ENCODE results near the gene MAP3K6.
A peak's percentile ranks its signal among the peaks of the same experiment; 100 is the strongest.

Gene MAP3K6

DNA sequence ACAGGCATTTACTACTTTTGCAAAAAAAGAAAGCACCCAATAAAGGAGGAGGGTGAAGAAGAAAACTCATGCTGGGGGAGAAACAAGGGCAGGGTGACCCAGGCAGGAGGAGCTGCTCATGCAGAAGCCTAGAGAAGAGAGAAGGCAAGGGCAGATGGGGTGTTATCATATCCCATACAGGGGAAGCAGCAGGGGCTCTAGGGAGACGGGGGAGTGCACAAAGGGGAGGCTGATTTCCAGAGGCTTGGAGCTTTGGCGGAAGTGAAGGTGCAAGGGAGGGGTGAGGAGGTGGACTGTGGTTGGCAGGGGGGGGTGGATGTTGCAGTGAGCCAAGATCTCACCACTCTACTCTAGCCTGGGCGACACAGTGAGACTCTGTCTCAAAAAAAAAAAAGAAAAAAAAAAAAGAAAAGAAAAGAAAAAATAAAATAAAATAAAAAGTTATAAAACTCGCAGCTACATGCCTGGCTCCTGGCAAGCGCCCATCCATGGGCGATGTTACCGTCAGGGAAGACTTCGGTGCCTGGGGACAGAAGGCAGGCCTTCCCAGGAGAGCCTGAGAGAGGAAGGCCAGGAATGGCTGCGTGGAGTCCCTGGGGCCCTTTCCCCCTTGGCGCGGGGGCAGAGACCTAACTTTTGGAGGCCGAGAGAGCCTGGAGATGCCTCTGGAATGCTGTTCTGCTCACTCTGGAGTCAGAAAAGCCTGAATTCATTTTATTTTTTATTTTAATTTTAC, 11.2 kb upstream of the MAP3K6 start:
- no peak for DNase-seq
- CTCF ChIA-PET = interaction anchor here (1.1 to 1.6 kb wide), 4 partner anchors 9 to 12 kb away, joined by 3 to 4 read pairs (median 4); partner anchors contain the start of gene MAP3K6
- no peaks in the 10 kb centered on the region for H3K4me1 Mint-ChIP-seq
- no peak overlapping the region for H3K4me3 Mint-ChIP-seq
- H3K36me3 Mint-ChIP-seq = no peaks in the 10 kb centered on the region
- no peak overlapping the region for H3K27ac Mint-ChIP-seq
- peaks cover 47% of the 10 kb centered on the region for H3K27me3 Mint-ChIP-seq
- H3K9me3 Mint-ChIP-seq = no peaks in the 10 kb centered on the region

DNA sequence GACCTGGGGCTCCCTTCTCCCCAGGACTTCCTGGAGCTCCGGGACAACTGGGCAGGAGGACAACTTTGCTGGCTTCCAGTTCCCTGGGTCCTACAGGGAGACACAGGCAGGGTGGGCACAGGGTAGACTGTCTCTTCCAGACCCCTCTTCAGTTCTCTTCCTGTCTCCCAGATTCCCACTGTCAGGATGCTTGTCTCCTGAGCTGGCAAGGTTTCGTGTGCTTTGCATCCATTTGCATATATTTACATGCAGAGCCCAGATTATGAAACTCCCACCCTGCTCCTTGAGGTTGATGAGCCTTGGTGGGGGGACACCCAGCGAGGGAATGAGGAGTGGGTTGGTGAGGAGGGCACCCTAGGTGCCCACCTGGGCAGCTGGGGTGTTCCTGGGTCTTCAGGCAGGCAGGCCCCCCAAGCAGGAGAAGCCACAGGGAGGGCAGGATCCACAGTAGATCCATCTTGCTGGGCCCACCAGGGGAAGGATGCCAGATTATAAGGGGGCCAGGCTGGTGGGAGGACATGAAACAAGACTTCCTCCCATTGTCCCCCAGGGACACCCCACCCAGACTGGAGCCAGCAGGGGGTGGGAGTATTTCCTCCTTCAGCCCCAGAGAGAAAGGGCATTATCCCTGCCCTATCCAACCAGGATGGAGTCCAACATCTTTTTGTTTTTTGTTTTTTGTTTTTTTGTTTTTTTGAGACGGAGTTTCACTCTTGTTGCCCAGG, 7.8 kb upstream of the MAP3K6 start, which contains the start of gene FCN3:
FCN3 (minus strand) TSS at position 463 of the 725 bp plus-strand sequence; CDS start at position 457, 6 bp downstream.
- Mint-ChIP-seq H3K9me3 (no peaks in the 10 kb centered on the region), H3K4me3 (no peak within 1 kb of the TSS), H3K4me1 (peaks cover 16% of the 10 kb centered on the region), H3K36me3 (no peaks in the 10 kb centered on the region), H3K27ac (no peak within 1 kb of the TSS), H3K27me3 (peaks cover 28% of the 10 kb centered on the region)
- DNase-seq = no peak
- CTCF ChIA-PET = no interaction called here

DNA sequence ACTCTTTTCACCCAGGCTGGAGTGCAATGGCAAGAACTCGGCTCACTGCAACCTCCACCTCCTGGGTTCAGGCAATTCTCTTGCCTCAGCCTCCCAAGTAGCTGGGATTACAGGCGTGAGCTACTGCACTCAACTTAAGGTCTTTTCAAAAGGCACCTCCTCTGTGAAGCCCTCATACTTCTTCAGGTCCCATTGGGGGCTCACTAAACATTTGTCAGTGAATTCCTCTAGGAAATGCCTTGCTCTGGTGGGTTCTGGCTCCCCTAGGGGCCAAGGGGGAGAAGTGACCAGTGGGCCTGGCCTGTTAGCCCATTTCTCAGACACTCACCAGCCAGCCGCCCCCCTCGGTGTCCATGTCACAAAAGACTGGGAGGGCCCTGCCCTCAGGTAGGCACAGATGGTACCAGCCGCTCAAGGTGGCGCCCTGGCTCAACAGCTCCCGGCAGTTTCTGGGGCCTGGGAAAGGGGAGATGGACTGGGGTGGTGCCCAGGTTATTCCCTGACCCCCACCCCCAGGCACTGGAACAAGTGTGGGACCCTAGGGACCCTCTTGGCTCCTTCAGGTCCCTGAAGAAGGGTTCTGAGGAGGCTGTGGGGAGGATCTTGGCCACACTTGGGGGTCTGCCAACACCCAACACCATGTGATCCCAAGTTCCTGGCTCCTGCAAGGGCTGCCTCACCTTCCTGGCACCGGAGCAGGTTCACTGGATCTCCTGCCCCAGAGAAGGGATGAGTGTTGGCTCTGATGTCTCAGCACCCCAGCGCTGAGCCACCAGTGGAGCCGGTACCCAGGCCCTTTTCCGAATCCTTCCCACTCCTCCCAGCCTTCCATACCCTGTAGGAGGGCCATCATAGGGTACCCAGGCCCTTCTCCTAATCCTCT, 6.3 kb upstream of the MAP3K6 start:
- no peak for DNase-seq
- H3K27me3 Mint-ChIP-seq = peaks cover 29% of the 10 kb centered on the region
- H3K36me3 Mint-ChIP-seq = no peaks in the 10 kb centered on the region
- no peak overlapping the region for H3K4me3 Mint-ChIP-seq
- no peaks in the 10 kb centered on the region for H3K9me3 Mint-ChIP-seq
- H3K27ac Mint-ChIP-seq = no peak overlapping the region
- CTCF ChIA-PET = interaction anchor here (0.6 to 8.4 kb wide), 4 partner anchors 14 to 72 kb away, joined by 3 to 96 read pairs (median 4); no protein-coding TSS in a partner anchor
- H3K4me1 Mint-ChIP-seq = peaks cover 27% of the 10 kb centered on the region

DNA sequence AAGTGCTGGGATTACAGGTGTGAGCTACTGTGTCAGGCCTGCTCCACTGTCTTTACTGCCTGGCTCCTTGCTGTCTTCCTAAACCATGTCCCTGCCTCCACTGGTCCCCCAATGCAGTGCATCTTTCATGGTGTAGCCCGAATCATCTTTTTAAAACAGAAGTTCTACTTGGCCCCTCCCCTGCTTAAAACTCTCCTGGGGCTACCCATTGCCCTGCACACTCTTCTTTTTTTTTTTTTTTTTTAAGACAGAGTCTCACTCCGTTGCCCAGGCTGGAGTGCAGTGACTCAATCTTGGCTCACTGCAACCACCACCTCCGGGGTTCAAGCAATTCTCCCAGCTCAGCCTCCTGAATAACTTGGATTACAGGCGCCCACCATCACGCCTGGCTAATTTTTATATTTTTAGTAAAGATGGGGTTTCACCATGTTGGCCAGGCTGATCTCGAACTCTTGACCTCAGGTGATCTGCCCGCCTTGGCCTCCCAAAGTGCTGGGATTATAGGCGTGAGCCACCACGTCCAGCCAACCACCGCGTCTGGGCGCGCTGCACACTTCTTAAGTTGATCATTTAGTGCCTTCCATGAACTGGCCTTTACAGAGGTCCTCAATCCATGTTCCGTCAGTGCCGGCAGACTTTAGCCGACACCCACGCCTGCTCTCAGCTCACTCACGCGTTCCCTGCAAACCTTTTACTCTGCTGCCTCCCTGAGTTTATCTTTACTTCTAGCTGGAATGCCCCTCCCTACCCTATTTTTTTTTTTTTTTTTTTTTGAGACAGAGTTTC, 5.5 kb upstream of the MAP3K6 start:
- Mint-ChIP-seq H3K4me3 (no peak overlapping the region), H3K27me3 (peaks cover 31% of the 10 kb centered on the region), H3K4me1 (peaks cover 33% of the 10 kb centered on the region), H3K27ac (peak overlapping the region; percentile 58), H3K9me3 (no peaks in the 10 kb centered on the region), H3K36me3 (no peaks in the 10 kb centered on the region)
- CTCF ChIA-PET = interaction anchor here (0.9 to 8.4 kb wide), 4 partner anchors 15 to 71 kb away, joined by 3 to 96 read pairs (median 5); no protein-coding TSS in a partner anchor
- DNase-seq = no peak

DNA sequence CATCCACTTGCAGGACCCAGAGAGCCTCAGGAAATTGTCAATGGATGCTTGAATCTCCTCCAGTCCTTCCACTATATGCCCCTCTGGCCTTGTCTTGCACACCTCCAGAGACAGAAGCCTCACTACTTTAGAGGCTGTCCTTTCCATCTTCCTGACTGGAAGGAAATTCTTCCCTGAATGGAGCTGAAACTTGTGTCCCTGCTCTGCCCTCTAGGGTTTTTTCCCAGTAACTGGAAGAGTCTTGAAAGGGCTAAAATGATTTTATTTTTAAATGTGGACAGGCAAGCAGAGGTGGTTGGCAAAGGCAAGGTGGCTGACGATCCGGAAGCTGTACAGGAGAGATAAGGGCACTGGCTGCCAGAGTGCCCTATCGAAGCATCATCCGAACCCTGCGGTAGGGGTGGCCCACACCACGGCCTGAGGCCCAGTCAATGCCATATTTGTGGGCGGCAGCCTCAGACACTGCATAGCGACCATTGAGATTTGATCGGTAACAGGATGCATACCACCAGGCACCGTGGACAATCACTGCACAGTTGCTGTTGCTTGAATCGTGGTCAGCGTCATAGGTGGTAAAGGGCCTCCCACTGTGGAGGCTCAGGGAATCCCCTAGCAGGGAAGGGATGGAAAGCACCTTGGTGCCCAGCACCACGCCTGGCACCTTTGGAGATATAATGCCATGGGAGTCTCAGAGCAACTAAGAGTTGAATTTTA, 2.3 kb upstream of the MAP3K6 start:
- Mint-ChIP-seq H3K9me3 (no peaks in the 10 kb centered on the region), H3K36me3 (no peaks in the 10 kb centered on the region), H3K4me3 (no peak overlapping the region), H3K4me1 (peaks cover 56% of the 10 kb centered on the region), H3K27me3 (peaks cover 24% of the 10 kb centered on the region), H3K27ac (peak overlapping the region; percentile 31)
- CTCF ChIA-PET = interaction anchor here (1.0 to 8.4 kb wide), 3 partner anchors 12 to 35 kb away, joined by 3 to 96 read pairs (median 11); no protein-coding TSS in a partner anchor
- DNase-seq = no peak

DNA sequence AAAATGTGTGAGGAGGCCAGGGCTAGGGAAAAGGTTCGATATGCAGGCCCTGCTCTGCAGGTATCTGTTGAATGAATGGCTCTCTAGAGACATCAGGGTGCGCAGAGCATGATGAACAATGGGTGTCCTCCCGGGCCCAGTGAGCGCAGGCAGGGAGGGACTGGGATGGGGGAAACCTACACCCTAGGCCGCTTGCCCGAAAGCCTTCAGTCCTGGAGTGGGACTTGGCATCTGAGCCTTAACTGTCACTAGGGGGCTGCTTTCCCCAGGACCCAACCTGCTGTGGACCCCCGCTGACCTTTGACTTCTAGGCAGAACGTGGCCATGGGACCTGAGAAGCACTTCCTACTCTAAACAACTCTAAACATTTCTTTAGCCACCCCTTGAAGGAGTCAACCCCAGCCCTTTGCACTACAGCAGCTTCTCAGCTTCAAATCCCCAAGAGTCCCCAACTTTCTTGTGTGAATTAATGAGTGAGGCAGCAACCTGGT, 444 bp upstream of the MAP3K6 start:
- Mint-ChIP-seq H3K27ac (peak overlapping the region; percentile 85), H3K9me3 (no peaks in the 10 kb centered on the region), H3K27me3 (peaks cover 16% of the 10 kb centered on the region), H3K4me3 (peak overlapping the region; percentile 77), H3K36me3 (no peaks in the 10 kb centered on the region), H3K4me1 (peaks cover 57% of the 10 kb centered on the region)
- DNase-seq = no peak
- CTCF ChIA-PET = interaction anchor here (0.6 to 8.4 kb wide), 13 partner anchors 10 to 67 kb away, joined by 3 to 96 read pairs (median 5); partner anchors contain the start of gene GPR3

DNA sequence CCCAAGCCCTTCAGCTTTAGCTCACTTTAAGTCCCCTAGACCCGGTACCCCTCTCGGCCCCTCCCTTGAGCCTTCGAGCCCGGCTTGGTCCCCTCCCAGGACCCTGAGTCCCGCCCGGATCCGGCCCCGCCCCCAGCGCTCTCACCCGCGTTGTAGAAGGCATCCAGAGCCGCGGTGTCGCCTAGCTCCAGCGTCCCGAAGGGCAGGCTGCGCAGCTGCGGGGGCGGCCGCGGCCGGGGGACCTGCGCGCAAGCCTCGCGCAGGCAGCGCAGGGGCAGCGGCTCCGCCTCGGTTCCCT, 699 bp downstream of the MAP3K6 start:
- peak; percentile 90 for DNase-seq
- Mint-ChIP-seq H3K4me1 (peaks cover 58% of the 10 kb centered on the region), H3K36me3 (no peaks in the 10 kb centered on the region), H3K27me3 (peaks cover 15% of the 10 kb centered on the region), H3K9me3 (no peaks in the 10 kb centered on the region), H3K27ac (peak overlapping the region; percentile 81), H3K4me3 (peak overlapping the region; percentile 84)
- CTCF ChIA-PET = interaction anchor here (0.5 to 8.4 kb wide), 18 partner anchors 9 to 242 kb away, joined by 3 to 96 read pairs (median 4); partner anchors contain the start of genes GPR3 and SYTL1

DNA sequence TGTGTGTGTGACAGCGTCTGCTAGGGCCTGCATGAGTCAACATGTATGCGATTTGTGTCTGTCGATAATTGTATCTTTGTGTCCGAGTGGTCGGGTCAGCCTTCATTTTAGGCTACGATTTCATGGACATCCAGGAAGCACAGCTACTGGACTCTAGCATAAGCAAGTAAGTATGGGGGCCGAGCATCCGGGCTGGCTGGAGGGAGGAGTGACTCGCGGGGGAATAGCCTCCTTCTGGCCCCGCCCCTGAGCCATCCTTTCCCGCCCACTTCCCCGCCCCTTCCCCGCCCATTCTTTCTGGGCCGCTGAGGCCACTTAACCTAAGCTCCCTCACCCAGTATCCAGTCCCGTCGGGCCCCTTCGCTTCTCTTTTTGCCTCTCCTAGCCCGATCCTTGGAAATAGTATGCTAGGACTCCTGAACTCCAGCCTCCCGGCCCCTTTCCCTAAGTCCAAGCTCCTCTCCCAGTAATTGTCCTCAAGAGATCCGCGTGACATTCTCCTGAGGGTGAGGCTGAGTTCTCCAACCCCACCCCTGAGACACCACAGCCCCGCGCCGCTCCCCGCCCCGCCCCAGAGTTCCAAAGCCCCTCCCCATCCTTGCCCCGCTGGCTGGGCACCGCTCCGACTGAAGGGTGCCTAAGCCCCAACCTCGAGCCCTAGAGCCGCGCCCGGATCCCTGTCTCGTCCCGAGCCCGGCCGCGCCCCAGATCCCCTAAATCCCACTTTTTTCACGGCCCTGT, 1.2 kb downstream of the MAP3K6 start:
- Mint-ChIP-seq H3K27ac (peak overlapping the region; percentile 81), H3K27me3 (peaks cover 19% of the 10 kb centered on the region), H3K9me3 (no peaks in the 10 kb centered on the region), H3K36me3 (no peaks in the 10 kb centered on the region), H3K4me1 (peaks cover 53% of the 10 kb centered on the region), H3K4me3 (peak overlapping the region; percentile 84)
- peak; percentile 87 for DNase-seq
- CTCF ChIA-PET = interaction anchor here (0.6 to 8.4 kb wide), 17 partner anchors 9 to 319 kb away, joined by 3 to 96 read pairs (median 4); partner anchors contain the start of gene GPR3

DNA sequence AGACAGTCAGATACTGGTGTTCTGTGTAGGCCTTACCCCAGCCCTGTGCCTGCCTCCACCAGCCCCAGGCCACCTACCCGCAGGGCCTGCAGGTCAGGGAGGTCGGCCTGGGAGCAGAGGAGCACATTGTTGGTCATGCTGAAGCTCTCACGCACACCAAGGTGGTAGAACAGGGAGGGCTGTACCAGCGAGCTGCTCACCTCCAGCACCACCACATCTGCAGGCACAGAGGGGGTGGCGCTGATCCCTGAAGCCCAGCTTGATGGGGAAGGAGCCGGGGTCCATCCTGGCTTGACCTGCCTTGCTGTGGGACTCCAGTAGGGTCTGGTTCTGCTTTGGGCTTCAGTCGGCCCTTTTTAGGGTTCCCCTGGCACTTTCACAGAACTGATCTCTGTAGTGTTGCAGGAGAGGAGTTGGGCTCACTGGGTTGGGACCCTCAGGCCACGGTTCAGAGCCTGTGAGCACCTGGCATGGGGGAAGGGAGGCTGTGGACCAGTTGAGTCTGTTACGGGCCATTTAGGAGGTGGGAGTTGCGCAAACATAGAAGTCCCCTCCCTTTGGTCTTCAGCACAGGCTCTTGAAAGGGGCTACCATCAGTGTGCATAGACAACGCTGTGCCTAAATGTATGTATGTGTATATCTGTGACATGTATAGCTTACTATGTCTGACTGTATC, 1.9 kb downstream of the MAP3K6 start:
- CTCF ChIA-PET = interaction anchor here (0.8 to 8.4 kb wide), 9 partner anchors 8 to 319 kb away, joined by 3 to 96 read pairs (median 9); partner anchors contain the start of gene GPR3
- H3K4me3 Mint-ChIP-seq = peak overlapping the region; percentile 84
- no peaks in the 10 kb centered on the region for H3K9me3 Mint-ChIP-seq
- DNase-seq = no peak
- H3K27me3 Mint-ChIP-seq = peaks cover 23% of the 10 kb centered on the region
- no peaks in the 10 kb centered on the region for H3K36me3 Mint-ChIP-seq
- peaks cover 50% of the 10 kb centered on the region for H3K4me1 Mint-ChIP-seq
- H3K27ac Mint-ChIP-seq = no peak overlapping the region

DNA sequence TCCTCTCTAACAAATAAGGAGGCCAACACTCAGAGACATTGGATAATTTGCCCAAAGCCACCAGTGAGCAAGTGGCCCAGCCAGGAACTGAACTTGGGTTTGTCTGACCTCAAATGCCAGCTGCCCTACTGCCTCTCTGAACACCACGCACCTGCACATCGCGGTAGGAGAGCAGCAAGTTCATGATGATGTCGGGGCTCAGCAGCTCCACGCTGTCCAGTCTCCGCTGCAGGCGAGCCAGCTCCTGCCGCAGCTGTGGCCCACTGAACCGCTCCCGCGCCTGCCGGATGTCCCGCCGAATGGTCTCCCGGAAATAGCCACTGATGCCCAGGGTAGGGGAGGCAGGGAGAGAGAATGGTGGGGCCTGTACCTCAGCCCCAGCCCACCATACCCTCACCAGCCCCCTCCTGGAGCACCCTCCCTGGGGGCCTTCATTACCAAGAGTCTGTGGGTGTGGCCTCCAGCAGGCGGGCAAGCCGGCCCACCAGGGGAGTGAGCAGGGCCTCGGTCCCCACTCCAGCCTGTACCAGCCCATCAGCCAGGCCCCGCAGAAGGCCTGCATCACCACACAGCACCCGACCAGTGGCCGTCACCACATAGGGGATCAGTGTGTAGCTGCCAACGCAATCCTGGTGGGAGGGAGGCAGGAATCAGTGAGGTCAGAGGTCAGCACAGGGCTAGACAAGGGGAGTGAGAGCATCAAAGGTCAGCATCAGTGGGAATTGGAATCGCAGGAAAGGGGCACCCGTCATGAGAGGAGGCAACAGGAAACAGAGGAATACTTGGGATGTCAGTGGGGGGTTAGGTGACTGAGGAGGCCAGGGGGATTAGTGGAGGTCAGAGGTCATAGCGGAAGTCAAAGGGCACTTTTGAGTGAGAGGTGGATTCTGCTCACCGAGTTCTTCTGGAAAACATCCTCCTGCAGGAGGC, 2.7 kb downstream of the MAP3K6 start:
- Mint-ChIP-seq H3K27ac (no peak overlapping the region), H3K4me1 (peaks cover 50% of the 10 kb centered on the region), H3K9me3 (no peaks in the 10 kb centered on the region), H3K27me3 (peaks cover 28% of the 10 kb centered on the region), H3K4me3 (peak overlapping the region; percentile 6), H3K36me3 (no peaks in the 10 kb centered on the region)
- DNase-seq = no peak
- CTCF ChIA-PET = interaction anchor here (2.9 to 3.8 kb wide), 2 partner anchors 18 to 23 kb away, joined by 9 to 28 read pairs; no protein-coding TSS in a partner anchor

DNA sequence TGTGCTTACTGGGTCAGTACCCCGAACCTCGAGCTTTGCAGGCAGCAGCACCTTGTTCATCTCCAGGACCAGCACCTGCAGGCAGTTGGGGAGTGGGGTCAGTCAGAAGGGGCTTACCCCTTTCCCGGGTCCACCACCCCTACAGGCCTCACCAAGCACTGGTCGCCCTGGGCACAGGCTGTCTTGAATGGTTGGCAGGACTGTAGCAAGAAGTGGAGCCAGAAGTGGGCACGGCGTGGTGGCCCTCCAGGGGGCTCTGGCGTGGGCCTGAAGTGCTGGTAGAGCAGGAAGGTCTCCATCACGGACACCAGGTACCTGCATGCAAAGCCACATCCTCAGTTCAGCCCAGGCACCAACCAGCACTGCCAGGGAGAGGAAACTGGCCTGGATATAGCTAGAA, 5.2 kb downstream of the MAP3K6 start:
- DNase-seq = no peak
- H3K27me3 Mint-ChIP-seq = peaks cover 39% of the 10 kb centered on the region
- no peak overlapping the region for H3K27ac Mint-ChIP-seq
- CTCF ChIA-PET = interaction anchor here (0.6 to 1.2 kb wide), 3 partner anchors 19 to 369 kb away, joined by 3 to 5 read pairs (median 3); partner anchors contain the start of gene SYTL1
- no peak overlapping the region for H3K4me3 Mint-ChIP-seq
- no peaks in the 10 kb centered on the region for H3K9me3 Mint-ChIP-seq
- peaks cover 49% of the 10 kb centered on the region for H3K4me1 Mint-ChIP-seq
- H3K36me3 Mint-ChIP-seq = no peaks in the 10 kb centered on the region
